GM10266 (cell line): ENCODE measurements around the gene KIF22.
"Not testable (repeated sequence)": the region's sequence is repeated elsewhere in the genome, so short reads cannot be mapped to it uniquely, and the experiment has no call there.

Experiments used
- DNase-seq: peaks from one replicate; pipeline ENCODE4 v3.0.0; 2012; ENCODE audit errors: extremely low spot score
- TF ChIP-seq, protein P1 (sequence below): IDR thresholded peaks from 2 replicates; pipeline ENCODE4 v1.5.1; 2012; ENCODE audit warnings: mild to moderate bottlenecking, low read depth; ENCODE audit not compliant: control insufficient read depth, insufficient read depth; ENCODE audit errors: missing control alignments

KIF22 gene

DNA sequence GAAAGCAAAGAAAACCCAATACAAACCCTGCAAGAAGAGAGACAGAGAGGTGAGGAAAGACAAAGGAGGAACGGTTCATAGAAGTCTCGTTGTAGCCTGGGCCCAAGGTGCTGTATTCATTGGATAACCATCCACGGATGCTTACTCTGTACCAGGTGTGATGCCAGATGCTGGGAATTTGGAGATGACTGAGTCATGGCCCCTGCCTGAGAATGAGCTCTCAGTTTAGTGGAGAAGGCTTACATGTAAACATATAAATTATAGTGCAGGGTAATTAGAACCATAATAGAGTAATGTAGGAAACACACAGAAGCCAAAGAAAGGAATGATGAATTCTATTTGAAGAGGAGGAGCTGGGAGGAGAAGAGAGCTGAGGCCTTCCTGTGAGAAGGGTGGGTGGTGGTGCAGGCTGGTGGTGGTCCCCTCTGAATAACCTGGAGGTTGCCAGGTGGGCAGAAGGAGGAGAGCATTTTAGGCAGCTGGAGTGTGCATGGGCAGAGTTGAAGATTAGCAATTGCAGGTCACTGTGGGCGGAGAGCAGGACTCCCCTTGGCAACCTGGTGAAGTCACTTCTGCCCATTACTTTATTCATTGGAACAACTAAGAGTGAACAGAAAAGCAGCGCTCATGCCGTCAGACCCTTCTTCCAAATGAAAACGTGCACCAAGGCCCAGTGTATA lies 20.2 kb upstream of the KIF22 start:
- TF ChIP-seq, protein P1, sequence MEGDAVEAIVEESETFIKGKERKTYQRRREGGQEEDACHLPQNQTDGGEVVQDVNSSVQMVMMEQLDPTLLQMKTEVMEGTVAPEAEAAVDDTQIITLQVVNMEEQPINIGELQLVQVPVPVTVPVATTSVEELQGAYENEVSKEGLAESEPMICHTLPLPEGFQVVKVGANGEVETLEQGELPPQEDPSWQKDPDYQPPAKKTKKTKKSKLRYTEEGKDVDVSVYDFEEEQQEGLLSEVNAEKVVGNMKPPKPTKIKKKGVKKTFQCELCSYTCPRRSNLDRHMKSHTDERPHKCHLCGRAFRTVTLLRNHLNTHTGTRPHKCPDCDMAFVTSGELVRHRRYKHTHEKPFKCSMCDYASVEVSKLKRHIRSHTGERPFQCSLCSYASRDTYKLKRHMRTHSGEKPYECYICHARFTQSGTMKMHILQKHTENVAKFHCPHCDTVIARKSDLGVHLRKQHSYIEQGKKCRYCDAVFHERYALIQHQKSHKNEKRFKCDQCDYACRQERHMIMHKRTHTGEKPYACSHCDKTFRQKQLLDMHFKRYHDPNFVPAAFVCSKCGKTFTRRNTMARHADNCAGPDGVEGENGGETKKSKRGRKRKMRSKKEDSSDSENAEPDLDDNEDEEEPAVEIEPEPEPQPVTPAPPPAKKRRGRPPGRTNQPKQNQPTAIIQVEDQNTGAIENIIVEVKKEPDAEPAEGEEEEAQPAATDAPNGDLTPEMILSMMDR = no peak
- no peak for DNase-seq

DNA sequence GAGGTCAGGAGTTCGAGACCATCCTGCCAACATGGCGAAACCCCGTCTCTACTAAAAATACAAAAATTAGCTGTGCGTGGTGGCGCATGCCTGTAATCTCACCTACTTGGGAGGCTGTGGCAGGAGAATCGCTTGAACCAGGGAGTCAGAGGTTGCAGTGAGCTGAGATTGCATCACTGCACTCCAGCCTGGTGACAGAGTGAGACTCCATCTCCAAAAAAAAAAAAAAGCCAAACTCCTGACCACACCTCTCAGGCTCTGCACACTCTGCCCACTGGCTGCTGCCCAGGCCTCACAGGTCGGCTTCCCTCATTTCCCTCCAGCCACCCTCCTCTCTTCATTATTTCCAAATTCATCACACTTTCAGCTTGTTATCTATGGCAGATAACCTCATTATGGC lies 18.2 kb upstream of the KIF22 start:
- not testable (repeated sequence) for DNase-seq

DNA sequence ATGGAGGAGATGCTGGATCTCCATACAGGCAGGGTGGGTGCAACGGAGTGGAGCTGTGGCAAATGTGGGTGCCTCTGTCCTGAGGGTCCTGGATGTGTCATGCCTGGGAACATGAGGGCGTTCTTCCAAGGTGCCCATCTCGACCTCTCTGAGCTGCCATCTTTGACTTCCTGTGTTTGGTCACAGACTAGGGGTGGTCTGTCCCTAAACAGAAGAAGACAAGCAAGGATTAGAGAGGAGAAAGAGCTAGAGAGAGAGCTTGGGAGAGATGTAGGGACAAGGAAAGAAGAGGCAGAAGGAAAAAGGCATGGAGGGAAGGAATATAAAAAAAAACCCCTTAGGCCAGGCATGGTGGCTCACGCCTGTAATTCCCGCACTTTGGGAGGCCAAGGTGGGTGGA lies 15.8 kb upstream of the KIF22 start:
- TF ChIP-seq, protein P1 = no peak
- DNase-seq = no peak

DNA sequence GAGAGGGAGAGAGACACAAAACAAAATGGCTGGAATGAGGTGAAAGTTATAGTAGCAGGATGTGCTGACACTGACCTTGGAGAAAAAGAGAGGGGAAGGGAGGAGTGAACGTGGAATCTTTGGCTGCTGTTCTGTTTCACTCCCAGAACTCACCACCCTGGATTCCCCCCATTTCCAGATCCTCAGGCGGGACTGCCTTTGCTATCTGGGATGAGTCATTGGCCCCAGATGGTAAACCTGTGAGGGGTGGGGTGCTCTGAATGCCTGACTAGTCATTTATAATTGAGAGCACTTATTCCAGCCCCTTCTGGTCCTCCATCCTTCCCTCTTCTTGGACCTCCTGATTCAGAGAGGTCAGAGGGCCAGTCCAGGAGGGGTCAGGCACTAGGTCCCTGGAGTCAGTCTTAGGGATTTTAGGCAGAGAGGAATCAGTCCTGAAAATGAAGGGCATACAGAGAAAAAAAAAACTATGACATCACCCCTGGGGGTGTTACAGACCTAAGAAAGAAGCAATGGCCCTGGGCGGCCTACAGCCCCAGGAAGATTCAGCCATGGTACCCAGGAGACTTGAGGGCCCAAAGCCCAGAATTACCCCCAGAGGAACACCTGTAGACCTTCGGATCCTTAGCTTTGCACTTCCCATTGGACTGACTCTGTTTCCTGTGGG lies 14.7 kb upstream of the KIF22 start:
- TF ChIP-seq, protein P1 = no peak
- no peak for DNase-seq

DNA sequence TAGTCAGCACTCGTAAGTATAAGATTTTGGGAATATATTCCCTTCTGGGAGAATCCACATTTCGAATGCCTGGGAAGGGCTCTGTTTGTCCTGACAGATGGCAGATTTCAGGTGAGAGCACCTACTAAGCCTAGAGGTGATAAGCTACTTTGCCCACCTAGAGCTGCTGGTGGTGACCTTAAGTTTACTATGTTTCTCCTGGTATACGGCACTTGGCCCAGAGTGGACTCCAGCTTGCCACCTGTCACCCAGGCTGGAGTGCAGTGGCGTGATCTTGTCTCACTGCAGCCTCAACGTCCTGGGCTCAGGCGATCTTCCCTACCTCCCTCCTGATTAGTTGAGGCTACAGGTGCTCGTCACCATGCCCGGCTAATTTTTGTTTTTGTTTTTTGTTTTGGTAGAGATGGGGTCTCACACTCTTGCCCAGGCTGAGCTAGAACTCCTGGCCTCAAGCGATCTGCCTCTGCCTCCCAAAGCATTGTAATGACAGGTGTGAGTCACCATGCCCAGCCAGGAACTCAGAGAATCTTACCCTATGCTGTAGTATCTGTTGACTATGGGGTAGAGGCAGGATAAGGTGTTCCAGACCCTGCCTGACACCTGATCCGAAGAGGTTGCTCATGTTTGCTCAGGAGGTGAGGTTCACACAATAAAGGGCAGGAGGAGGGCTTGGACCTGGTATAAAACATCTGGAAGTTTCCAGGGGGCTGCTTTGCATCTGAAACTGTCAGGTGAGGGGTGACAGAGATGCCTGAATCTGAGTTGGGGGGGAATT lies 12.8 kb upstream of the KIF22 start, which contains the start of gene ZG16:
Gene ZG16, plus strand, starts transcription at position 681 of the 775 bp plus-strand sequence. CDS start 1,011 bp downstream, outside the sequence.
- DNase-seq = no peak

DNA sequence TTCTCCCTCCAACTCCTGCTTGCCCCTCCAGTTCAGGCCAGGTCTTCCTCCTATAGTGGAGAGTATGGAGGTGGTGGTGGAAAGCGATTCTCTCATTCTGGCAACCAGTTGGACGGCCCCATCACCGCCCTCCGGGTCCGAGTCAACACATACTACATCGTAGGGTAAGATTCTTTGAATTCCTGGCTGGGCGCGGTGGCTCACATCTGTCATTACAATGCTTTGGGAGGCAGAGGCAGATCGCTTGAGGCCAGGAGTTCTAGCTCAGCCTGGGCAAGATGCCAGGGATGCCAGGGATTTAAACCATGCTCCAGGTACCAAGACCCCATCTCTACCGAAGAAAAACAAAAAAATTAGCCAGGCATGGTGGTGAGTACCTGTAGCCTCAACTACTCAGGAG lies 11.1 kb upstream of the KIF22 start:
- no peak for DNase-seq
- TF ChIP-seq, protein P1 = no peak

More for the DNA sequence above, 12.8 kb upstream of the KIF22 start, which contains the start of gene ZG16:
- TF ChIP-seq, protein P1 = no peak

DNA sequence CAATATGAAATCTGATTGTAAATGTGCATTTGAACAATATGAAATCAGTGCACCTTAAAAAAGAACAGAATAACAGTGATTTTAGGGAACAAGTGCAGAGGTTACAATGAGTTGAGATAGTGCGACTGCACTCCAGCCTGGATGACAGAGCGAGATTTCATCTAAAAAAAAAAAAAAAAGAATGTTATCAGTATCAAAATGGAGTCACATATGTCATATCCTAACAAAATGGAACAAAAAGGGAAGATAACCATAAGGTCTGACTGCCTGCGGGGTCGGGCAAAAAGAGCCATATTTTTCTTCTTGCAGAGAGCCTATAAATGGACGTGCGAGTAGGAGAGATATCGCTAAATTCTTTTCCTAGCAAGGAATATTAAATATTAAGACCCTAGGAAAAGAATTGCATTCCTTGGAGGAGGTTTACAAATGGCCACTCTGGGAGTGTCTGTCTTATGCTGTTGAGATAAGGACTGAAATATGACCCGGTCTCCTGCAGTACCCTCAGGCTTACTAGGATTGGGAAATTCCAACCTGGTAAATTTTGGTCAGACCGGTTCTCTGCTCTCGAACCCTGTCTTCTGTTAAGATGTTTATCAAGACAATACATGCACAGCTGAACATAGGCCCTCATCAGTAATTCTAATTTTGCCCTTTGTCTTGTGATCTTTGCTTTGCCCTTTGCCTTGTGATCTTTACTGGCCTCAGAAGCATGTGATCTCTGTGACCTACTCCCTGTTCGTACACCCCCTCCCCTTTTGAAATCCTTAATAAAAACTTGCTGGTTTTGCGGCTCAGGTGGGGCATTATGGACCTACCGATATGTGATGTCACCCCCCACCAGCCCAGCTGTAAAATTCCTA lies 7.2 kb upstream of the KIF22 start:
- DNase-seq = not testable (repeated sequence)
